Endothelial cell of umbilical vein (primary cell): ENCODE measurements around the gene CACTIN.

Experiments
- EZH2 ChIP-seq: IDR thresholded peaks from 2 replicates; pipeline ENCODE4 v1.6.1; 2012; ENCODE audit warnings: borderline replicate concordance, low read depth, mild to moderate bottlenecking, moderate library complexity, low read length, inconsistent platforms; ENCODE audit not compliant: severe bottlenecking
- JUN ChIP-seq: IDR thresholded peaks from 2 replicates; pipeline ENCODE4 v1.6.1; 2011; ENCODE audit warnings: borderline replicate concordance, low read depth; ENCODE audit not compliant: insufficient read length, insufficient read depth
- MYC ChIP-seq: IDR thresholded peaks from one replicate; pipeline ENCODE4 v1.6.1; 2011; ENCODE audit warnings: mild to moderate bottlenecking, low read depth, low read length
- POLR2A ChIP-seq: IDR thresholded peaks from 2 replicates; pipeline ENCODE4 v1.6.1; 2012; ENCODE audit warnings: low read depth, mild to moderate bottlenecking, control low read depth, low read length
- POLR2AphosphoS5 ChIP-seq: IDR thresholded peaks from 2 replicates; pipeline ENCODE4 v1.6.1; 2012; ENCODE audit warnings: low read depth, mild to moderate bottlenecking, control low read depth, low read length, moderate library complexity; ENCODE audit not compliant: insufficient read depth
- TF ChIP-seq, protein P1 (sequence below), 2 donors: IDR thresholded peaks; 1 replicate in 1 of 2; 2 replicates in 1 of 2; pipeline ENCODE4 v1.5.1; 2011; ENCODE audit warnings: low read length in 2 of 2, mild to moderate bottlenecking in 2 of 2, moderate library complexity in 2 of 2, control low read depth in 1 of 2, inconsistent platforms in 1 of 2, low read depth in 1 of 2; ENCODE audit not compliant: insufficient read depth in 1 of 2; ENCODE audit errors: extremely low read depth in 1 of 2
- TF ChIP-seq, protein P2 (sequence below): IDR thresholded peaks from 2 replicates; pipeline ENCODE4 v1.6.1; 2011; ENCODE audit not compliant: insufficient read depth, insufficient read length

DNA sequence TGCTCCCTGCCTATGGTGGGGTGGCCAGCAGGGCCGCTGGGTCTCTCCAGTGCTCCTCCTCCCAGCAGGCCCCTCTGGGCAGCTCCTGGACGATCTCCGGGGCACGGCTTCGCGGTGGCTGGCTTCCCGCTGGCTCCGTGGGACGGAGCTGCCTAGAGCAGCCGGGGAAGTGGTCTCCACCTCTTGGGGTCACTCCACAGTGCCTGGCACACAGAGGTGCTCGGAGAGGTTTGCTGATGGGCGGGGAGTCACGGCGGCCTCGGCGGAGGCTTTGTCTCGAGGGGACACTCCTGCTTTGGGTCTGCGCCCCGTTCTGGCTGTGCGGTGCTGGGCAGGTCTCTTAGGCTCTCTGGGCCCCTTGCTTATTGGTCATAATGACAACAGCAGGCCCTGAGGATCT is 9.9 kb upstream of the CACTIN start:
- TF ChIP-seq POLR2A (no peak), EZH2 (no peak), POLR2AphosphoS5 (no peak), MYC (no peak), JUN (no peak)
- TF ChIP-seq, protein P1, sequence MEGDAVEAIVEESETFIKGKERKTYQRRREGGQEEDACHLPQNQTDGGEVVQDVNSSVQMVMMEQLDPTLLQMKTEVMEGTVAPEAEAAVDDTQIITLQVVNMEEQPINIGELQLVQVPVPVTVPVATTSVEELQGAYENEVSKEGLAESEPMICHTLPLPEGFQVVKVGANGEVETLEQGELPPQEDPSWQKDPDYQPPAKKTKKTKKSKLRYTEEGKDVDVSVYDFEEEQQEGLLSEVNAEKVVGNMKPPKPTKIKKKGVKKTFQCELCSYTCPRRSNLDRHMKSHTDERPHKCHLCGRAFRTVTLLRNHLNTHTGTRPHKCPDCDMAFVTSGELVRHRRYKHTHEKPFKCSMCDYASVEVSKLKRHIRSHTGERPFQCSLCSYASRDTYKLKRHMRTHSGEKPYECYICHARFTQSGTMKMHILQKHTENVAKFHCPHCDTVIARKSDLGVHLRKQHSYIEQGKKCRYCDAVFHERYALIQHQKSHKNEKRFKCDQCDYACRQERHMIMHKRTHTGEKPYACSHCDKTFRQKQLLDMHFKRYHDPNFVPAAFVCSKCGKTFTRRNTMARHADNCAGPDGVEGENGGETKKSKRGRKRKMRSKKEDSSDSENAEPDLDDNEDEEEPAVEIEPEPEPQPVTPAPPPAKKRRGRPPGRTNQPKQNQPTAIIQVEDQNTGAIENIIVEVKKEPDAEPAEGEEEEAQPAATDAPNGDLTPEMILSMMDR (IDR thresholded peaks at IDR 0.05; ENCODE audit: extremely low read depth in 1 of 2, insufficient read depth in 1 of 2, low read depth in 1 of 2, low read length in 2 of 2), result no peak
- TF ChIP-seq, protein P2, sequence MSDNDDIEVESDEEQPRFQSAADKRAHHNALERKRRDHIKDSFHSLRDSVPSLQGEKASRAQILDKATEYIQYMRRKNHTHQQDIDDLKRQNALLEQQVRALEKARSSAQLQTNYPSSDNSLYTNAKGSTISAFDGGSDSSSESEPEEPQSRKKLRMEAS, result no peak
